ENCODE measurements around the gene WWTR1. TPM values are rescaled to one million over a fixed set of nuclear protein-coding genes. Genes with fewer than 3 reads are reported as not detected.

WWTR1 gene
- total and polyA plus RNA-seq, 3 donors from 2014 or later: 19.4 to 47.0 (median 46.5) TPM

DNA sequence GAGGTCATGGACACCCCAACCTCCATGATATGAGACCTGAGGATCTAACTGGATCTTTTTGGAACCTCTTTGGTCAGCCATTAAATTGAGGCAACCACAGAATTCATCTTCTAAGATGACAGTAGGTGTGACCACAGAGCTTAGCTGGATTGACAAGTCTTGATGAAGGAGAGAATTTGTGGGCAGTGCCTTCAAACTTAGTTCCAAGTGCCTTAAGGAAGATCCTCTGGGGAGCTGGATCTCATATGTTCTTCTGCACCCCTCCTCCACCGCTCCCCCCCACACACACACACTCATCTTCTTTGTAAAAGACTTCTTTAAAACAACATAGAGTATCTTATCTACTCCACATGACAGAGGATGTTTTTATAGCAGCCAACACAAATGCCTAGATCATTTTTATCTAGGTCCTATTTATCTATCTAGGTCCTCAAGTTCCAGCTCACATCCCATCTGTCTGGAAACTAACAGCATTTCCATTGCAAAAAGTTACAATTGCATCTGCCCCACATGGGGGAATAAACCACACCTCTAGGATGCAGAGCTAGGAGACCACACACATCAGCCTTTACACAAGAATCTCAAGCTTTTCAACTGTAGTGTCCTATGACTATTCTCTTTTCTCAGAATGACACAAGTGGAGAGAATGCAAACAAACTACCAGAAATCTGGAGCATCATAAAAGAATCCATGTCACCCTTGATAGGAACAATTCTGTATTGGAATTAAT lies 37.4 kb downstream of the WWTR1 start:
- intact Hi-C loops (cut with DNase I; ENCODE audit: low total_unique reads): no loop called here
- H3K36me3 ChIP-seq (ENCODE audit: low read depth, missing control alignments): no peaks in the 10 kb centered on the region
- H3K27me3 ChIP-seq: no peaks in the 10 kb centered on the region
- peak; percentile 44 for DNase-seq
- WGBS, 2 donors: 47 to 55% methylated on average over 1 of the region's 1 CpG
- peak overlapping the region; percentile 23 to 55 for H3K27ac ChIP-seq
- TF ChIP-seq POLR2A (IDR thresholded peaks at IDR 0.05) (no peak), CTCF (IDR thresholded peaks at IDR 0.05) (no peak)
- H3K4me3 ChIP-seq: no peak overlapping the region
- H3K4me1 ChIP-seq: peaks cover 23% of the 10 kb centered on the region
- H3K9me3 ChIP-seq: no peaks in the 10 kb centered on the region

- Histone ChIP-seq H3K27me3 (no peaks in the 10 kb centered on the region), H3K4me3 (no peak overlapping the region), H3K36me3 (ENCODE audit: low read depth, missing control alignments) (no peaks in the 10 kb centered on the region), H3K4me1 (peaks cover 23% of the 10 kb centered on the region), H3K27ac (peak overlapping the region; percentile 41 to 55), H3K9me3 (no peaks in the 10 kb centered on the region)
- intact Hi-C loops (cut with DNase I; ENCODE audit: low total_unique reads): no loop called here
- TF ChIP-seq POLR2A (IDR thresholded peaks at IDR 0.05) (no peak), CTCF (IDR thresholded peaks at IDR 0.05) (no peak)
- DNase-seq: no peak
- 42 to 51% methylated on average over 4 of the region's 4 CpGs for WGBS, 2 donors
These were observed 38.7 kb downstream of the WWTR1 start for GRCh38 chr3:149619136-149619535.

DNA sequence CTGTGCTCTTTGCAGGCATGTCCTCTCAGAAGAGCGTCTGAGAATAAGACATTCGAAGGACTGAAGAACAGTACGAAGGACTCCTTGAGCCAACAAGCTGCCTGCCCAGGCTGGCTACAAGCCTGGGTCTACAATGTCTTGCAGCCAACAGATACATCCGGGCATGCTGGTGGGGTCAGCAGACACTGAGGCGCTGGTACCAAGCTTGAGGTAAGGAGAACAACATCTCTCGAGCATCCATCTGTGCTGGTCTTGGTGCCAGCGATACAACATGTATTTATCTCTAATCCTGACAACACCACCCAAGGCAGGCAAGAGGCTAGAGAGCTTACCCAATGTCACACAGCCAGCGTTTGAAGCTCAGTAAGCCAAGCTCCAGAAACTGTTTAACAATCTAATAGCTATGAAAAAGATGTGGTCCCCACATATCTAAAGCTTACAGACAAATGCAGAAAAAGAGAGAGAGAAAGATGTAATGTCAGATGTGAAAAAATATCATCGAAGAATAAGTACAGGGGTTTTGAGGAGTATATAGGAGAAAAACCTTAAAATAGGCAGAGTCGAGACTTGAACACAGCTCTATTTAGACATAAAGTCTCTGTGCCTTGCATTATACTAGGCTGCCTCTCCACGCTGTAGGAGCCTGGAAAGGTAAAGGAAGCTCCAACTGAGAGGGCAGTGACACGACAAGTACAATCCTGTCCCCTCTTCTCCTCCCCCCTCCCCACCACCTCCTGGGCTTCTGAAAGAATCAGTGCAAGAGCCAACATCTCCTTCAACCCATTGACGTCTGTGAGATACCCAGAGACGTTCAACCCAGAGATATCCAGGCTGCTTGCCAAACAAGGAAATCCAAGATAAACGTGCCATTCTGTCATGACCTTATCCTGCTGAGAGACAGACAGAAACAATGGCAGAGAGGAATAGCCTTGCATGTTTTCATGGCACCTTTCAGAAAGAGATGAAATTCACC lies 39.4 kb downstream of the WWTR1 start:
- no peak for TF ChIP-seq POLR2A (IDR thresholded peaks at IDR 0.05)
- TF ChIP-seq CTCF (IDR thresholded peaks at IDR 0.05): no peak
- Histone ChIP-seq H3K4me3 (no peak overlapping the region), H3K27me3 (no peaks in the 10 kb centered on the region), H3K4me1 (peaks cover 23% of the 10 kb centered on the region), H3K36me3 (ENCODE audit: low read depth, missing control alignments) (no peaks in the 10 kb centered on the region), H3K9me3 (no peaks in the 10 kb centered on the region), H3K27ac (peak overlapping the region; percentile 55 to 61)
- intact Hi-C loops (cut with DNase I; ENCODE audit: low total_unique reads): no loop called here
- peak; percentile 70 for DNase-seq
- WGBS, 2 donors: 55 to 56% methylated on average over 15 of the region's 15 CpGs

DNA sequence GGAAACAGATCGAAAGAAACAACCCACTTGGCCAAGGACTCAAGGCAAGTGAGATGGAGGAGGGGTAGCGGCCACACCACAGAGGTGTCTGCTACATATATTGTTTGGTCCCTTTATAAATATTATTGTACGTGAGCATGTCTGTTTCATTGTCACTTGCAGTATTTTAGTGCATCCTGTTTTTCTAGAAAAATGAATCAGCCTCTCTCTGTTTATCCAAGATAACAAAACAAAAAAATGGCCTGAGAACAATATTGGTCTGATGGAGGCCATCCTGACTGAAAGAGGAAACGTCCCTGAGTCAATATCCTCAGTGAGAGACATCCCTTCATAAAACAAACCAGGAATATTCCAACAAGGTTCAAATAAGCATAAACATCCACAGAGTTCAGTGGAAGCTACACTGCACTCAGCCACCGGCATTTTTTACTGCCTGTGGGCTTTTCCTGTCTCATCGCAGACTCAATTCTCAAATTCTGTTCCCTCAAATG lies 42.0 kb downstream of the WWTR1 start:
- TF ChIP-seq CTCF (IDR thresholded peaks at IDR 0.05): no peak
- TF ChIP-seq POLR2A (IDR thresholded peaks at IDR 0.05): no peak
- 68 to 71% methylated on average over 6 of the region's 6 CpGs for WGBS, 2 donors
- H3K4me1 ChIP-seq: peaks cover 20% of the 10 kb centered on the region
- H3K4me3 ChIP-seq: no peak overlapping the region
- no peaks in the 10 kb centered on the region for H3K36me3 ChIP-seq (ENCODE audit: low read depth, missing control alignments)
- no peaks in the 10 kb centered on the region for H3K27me3 ChIP-seq
- H3K9me3 ChIP-seq: no peaks in the 10 kb centered on the region
- peak overlapping the region in 1 of 2 donors; percentile 61 for H3K27ac ChIP-seq
- intact Hi-C loops (cut with DNase I; ENCODE audit: low total_unique reads): no loop called here
- no peak for DNase-seq

Measured in testis (tissue), 3 donors.